Heart left ventricle (tissue), 13 donors: ENCODE measurements around the gene SH2D5.

Source experiments
- POLR2A ChIP-seq, 2 donors: fragments of 450-650 bp; IDR thresholded peaks; one replicate each; pipeline ENCODE4 v1.6.1; 2017; ENCODE audit warnings: antibody characterized with exemption in 2 of 2, mild to moderate bottlenecking in 2 of 2, moderate library complexity in 2 of 2
- TF ChIP-seq, protein P1 (sequence below), 12 donors: fragments of 200-600 bp; sonication (generic) in 4 of 12; IDR thresholded peaks; one replicate each; pipeline versions ENCODE4 v1.5.0 to v1.8.0; 2018 to 2022; ENCODE audit warnings: antibody characterized with exemption in 12 of 12, mild to moderate bottlenecking in 5 of 12
- donor health status: ischemic (EF 13 %, LVEDD 7.1; RV severe dilation, severe dysfunction).
- donor health status: DM: no; HTN: yes; CAD: no.
- donor health status: DM: no; HTN: no; CAD: no.
- donor health status: ischemic (EF 25% LVEDD 6.9; RV normal size, moderate dysfunction).
- donor health status: ischemic (EF 25% LVEDD 5.7; RV mildly dilated, moderate dysfunction).
- donor health status: ischemic (EF 35%, LVEDD 5.7; RV mildly dilated, moderate dysfunction).
- donor health status: nonischemic (EF 11% LVEDD 7.7; RV severe dilation, severe dysfunction).
- donor health status: DM: yes; HTN: yes; CAD: no.
- donor health status: PGD.
- donor health status: ischemic (EF 29% LVEDD 5.4; RV normal size, mild dysfunction).
- donor health status: nonischemic (EF 23%, LVEDD 6.1; RV moderate dilation, normal function).

DNA sequence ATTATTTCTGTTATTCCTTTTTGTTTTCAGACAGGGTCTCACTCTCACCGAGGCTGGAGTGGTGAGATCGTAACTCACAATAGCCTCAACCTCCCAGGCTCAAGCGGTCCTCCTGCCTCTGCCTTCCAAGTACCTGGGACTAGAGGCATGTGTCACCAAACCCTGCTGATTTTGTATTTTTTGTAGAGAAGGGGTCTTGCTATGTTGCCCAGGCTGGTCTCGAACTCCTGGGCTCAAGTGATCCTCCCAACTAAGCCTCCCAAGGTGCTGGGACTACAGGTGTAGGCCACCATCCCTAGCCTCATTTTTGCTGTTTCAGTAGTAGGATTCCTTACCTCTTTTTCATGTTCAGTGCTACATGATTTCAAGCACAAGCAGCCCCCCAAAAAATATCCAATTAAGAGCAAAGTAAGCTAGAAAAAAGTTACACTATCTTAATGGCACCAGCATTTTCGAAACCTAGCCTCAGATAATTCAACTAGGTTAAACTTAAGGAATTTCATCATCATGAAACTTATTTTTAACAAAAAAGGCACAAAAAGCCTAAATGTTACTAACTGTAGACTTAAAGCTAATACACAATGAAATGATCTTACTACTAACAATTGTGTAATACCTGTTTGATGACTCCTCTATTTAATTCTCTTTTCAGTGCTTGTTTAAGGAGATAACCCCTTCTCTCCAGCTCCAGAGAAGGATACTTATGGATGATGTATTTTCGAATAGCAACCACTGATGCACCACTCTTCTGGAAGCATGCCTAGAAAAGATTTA is 38.0 kb upstream of the SH2D5 start:
- TF ChIP-seq, protein P1, sequence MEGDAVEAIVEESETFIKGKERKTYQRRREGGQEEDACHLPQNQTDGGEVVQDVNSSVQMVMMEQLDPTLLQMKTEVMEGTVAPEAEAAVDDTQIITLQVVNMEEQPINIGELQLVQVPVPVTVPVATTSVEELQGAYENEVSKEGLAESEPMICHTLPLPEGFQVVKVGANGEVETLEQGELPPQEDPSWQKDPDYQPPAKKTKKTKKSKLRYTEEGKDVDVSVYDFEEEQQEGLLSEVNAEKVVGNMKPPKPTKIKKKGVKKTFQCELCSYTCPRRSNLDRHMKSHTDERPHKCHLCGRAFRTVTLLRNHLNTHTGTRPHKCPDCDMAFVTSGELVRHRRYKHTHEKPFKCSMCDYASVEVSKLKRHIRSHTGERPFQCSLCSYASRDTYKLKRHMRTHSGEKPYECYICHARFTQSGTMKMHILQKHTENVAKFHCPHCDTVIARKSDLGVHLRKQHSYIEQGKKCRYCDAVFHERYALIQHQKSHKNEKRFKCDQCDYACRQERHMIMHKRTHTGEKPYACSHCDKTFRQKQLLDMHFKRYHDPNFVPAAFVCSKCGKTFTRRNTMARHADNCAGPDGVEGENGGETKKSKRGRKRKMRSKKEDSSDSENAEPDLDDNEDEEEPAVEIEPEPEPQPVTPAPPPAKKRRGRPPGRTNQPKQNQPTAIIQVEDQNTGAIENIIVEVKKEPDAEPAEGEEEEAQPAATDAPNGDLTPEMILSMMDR (IDR thresholded peaks at IDR 0.05), result no peak
- no peak for TF ChIP-seq POLR2A (IDR thresholded peaks at IDR 0.05)
